NCI-H146 (cell line): ENCODE results near the gene TMEM130.
"Not testable (repeated sequence)": the region's sequence is repeated elsewhere in the genome, so short reads cannot be mapped to it uniquely, and the experiment has no call there.

ENCODE experiments used
- DNase-seq: peaks from one replicate; lab custom pipeline; 2025; lab: John Stamatoyannopoulos, UW

Gene TMEM130

DNA sequence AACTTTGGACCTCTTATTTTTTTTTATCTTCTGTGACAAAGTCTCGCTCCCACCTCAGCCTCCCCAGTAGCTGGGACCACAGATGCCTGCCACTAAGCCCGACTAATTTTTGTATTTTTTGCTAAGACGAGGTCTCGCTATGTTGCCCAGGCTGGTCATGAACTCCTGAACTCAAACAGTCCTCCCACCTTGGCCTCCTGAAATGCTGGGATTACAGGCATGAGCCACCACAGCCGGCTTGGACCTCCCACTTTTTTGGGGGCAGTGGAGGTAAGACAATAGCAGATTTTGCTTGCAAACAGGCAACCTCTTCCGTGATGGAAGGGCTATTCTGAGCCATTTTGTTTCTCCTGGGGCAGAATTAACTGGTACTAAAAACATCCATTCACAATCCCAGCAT, 7.3 kb upstream of the TMEM130 start:
- DNase-seq, result no peak

DNA sequence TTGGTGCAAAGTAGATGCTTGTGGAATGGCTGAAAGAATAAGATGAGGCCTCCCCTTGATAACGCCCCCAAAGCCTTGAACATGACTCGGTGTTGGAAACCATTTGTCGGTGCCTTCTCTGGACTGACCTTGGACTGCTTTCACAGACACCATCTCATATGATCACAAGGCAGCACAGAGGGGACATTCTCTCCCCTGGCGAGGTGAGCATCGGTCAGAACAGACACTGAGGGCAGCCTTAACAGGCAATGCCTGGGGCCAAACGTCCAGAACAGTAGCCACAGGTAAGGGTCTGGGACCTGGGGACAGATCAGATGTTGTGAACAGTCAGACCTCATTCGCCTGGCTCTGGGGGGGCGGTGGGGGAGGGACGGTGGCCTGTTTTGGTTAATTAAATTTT, 5.7 kb upstream of the TMEM130 start:
- no peak for DNase-seq

DNA sequence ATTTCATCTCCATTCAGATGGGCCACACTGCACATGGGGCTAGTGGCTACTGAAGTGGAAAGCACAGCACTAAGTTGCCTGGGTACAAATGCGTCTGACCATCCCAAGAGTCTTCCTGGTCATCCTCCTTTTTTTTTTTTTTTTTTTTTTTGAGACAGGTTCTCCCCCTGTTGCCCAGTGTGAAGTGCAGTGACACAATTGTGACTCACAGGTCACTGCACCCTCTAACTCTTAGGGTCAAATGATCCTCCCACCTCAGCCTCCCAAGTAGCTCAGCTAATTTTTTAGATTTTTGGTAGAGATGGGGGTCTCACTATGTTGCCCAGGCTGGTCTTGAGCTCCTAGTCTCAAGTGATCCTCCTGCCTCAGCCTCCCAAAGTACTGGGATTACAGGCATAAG, 5.1 kb upstream of the TMEM130 start:
- no peak for DNase-seq

DNA sequence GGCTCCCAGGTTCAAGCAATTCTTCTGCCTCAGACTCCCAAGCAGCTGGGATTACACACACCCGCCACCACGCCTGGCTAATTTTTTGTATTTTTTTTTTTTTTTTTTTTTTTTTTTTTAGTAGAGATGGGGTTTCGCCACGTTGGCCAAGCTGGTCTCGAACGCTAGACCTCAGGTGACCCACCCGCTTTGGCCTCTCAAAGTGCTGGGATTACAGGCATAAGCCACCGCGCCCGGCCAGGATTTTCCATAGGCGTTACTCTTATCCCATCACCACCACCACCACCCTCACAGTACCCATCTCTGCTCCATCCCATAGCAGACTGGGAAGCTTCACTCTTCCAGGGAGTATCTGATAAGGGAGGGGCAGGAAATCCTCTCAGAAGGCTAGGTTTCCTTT, 3.8 kb upstream of the TMEM130 start:
- DNase-seq, result not testable (repeated sequence)

DNA sequence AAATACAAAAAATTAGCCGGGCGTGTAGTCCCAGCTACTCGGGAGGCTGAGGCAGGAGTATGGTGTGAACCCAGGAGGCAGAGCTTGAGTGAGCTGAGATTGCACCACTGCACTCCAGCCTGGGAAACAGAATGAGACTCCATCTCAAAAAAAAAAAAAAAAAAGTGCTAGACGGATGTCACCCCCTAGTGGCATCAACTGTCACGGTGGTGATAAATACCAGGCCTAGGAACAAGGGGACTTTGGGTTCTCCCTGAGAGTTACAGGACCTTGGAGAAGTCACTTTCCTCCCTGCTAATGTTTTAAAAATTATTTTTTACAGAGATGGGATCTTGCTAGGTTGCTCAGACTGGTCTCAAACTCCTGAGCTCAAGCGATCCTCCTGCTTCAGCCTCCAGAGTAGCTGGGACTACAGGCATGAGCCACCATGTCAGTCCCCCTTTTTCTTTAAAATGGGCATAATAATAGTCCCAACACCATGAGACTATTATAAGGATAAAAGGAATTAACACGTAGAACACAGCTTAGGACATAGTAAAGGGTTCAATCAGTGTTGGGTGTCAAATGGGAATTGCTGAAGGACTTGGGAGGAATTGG, 2.6 kb upstream of the TMEM130 start:
- DNase-seq, result peak; percentile 41

DNA sequence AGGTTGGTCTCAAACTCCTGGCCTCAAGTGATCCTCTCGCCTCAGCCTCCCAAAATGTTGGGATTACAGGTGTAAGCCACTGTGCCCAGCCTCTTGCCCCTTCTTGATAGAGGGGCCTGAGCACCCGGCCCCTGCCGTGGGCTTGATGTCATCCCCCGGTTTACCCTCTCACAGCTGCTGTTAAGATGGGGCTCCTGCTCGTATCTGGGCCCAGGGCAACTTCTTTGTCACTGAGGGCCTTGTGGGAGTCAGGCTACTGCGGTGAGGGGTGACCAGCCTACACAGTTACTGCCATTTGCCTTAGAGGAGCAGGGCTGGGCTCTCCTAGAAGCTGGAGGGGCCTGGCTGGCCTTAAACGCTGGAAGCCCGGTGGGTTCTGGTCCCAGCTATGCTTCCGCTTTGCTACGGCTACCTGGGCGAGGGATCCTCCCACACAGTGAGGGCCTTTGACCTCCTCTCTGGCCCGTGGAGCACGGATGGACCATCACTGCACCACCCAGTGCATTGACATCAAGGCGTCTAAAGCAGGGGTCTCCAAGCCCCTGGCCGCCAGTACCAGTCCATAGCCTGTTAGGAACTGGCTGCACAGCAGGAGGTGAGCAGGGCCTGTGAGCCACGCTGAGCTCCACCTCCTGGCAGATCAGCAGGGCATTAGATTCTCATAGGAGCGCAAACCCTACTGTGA, 1.1 kb upstream of the TMEM130 start:
- peak; percentile 13 for DNase-seq

DNA sequence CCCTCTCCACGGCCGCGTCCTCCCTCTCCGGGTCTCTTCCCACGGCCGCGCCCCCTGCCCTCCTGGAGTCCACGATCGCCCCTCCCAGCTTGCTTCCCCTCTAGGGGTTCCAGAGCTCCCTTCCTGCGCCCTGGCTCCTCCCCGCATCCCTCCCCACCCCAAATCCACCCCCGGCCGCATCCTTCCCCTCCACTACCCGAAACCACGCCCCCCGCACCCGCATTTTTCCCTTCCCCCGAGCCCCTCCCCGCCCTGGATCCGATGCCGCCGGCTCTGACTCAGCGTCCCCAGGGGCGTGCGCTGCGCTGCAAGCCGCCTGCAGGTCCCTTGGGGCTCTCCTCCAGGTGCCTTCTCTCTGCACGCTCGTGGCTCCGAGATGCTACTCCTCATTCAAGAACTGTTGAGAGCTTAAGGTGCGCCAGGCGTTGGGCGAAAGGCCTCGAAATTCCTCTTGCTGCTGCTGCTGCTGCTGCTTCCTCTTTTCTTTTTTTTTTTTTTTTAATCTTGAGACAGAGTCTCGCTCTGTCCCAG, 372 bp upstream of the TMEM130 start:
- DNase-seq, result peak; percentile 20

DNA sequence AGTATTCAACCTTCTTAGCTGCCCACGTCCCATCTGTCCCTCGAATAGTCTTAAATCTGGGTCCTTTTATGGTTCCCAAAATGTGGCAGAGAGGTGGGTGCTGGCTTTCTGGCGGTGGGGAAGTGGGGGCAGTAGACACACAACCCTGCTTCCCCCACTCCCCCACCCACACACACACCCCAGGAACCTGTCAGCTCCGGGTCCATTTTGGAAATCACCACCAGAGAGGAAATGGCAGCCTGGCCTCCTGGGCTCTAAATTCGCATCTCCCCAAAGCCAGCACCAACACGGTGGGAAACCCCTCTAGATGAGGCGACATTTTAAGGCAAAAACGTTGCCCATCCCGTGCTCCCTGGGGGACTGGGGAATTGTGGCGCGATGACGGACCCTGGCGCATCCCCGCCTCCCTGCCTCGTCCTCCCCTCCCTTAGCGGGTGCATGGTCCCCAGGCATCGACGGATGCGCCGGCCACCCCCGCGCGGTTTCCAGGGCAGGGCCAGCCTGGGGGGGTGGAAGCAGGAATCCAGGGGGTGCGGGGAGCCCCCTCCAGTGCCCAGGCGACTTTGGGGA, 702 bp downstream of the TMEM130 start:
- DNase-seq, result no peak

DNA sequence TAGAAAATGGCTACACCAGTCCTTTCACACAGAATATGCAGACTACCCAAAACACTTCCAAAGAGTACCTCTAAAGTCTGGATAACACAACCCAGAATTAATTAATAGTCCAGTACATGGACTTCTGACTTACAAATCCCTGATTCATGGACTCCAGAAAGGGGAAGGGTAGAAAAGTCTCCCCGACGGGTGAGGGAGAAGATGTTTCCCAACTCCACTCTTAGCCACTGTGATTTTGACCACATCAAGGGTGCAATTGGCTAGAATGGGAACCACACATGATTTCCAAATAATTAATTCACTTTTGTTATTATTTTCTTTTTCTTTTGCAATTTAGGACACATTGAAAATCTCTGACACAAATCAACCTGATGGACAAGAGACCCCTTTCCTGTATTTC, 1.4 kb downstream of the TMEM130 start:
- DNase-seq, result no peak

DNA sequence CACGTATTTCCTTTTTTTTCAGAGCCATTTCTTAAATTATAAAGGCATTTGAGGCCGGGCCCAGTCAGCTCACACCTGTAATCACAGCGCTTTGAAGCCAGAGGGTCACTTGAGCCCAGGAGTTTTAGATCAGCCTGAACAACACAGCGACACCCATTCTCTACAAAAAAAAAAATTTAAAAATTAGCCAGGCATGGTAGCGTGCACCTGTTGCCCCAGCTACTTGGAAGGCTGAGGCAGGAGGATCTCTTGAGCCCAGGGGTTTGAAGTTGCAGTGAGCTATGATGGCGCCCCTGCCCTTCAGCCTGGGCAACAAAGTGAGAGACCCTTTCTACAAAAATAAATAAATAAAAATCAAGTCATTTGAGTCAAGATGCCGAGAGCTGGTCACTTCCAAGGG, 3.0 kb downstream of the TMEM130 start:
- no peak for DNase-seq

DNA sequence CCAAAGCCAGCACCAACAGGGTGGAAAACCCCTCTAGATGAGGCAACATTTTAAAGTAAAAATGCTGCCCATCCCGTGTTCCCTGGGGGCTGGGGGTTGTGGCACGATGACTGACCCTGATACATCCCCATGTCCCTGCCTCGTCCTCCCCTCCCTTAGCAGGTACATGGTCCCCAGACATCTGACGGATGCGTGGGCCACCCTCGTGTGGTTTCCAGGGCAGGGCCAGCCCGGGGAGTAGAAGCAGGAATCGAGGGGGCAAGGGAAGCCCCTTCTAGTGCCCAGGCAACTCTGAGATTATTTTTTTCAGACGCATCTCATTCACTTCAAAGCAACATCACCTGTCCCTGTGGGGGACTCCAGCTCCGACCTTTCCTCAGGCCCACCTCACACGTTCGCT, 3.5 kb downstream of the TMEM130 start:
- DNase-seq, result no peak

DNA sequence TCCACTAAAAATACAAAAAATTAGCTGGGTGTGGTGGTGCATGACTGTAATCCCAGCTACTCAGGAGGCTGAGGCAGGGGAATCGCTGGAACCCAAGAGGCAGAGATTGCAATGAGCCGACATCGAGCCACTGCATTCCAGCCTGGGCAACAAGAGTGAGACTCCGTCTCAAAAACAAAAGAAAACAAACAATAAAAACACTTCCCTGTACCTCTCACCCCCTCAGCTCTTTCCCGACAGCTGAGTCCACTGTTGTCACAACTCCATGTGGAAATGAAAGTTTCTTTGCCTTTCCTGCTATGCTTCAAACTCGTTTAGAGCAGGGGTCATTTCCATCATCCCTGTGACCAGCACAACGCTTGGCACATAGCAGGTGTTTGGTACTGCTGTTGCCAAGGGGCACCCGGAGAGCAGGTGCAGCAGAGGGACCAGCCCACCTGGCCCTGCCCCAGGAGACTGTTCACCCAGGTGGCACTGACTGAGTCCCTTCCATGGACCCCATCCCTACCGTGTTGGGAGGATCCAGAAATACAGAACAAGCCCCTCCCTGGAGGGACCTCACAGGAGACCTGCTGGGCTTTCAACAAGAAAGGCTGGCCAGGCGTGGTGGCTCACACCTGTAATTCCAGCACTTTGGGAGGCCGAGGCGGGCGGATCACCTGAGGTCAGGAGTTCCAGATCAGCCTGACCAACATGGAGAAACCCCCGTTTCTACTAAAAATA, 4.9 kb downstream of the TMEM130 start:
- DNase-seq, result no peak

DNA sequence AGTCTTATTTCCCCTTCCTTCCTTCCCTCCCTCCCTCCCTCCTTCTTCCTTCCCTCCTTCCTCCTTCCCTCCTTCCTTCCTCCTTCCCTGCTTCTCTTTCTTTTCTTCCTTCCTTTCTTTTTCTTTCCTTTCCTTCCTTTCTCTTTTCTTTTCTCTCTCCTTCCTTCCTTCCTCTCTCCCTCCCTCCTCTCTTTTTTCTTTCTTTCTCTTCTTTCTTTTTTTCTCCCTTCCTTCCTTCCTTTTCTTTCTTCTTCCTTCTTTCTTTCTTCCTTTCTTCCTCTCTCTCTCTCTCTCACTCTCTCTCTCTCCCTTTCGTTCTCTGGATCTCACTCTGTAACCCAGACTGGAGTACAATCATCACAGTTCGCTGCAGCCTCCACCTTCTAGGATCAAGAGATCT, 6.2 kb downstream of the TMEM130 start:
- DNase-seq, result no peak

DNA sequence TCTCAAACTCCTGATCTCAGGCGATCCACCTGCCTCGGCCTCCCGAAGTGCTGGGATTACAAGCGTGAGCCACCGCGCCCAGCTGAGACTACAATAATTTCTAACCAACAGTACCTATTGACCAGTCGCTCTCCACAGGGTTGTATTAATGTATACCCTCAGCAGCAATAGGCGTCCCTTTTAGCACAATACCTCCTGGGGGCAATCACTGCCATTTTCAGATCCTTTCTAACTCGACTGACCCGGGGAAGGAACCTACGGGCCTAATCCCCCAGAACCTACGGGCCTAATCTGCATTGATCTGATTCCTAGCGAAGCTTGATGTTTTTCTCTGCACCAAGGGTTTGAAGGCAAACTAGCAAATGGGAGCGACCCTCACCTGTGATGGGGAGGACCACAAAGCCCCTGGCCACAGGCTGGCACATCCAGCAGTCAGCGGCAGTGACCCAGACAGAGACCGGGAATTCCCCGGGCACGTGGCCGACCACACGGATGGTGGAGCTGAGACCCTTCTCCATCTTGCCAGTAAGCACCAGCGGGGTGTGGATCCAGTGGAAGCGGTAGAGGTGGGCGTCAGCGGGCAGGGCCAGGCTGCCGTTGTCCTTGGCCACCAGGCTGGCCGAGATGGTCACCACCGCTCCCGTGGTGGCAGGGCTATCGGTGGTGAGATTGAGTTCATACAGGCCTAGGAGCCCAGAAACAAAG, 6.9 kb downstream of the TMEM130 start:
- no peak for DNase-seq

DNA sequence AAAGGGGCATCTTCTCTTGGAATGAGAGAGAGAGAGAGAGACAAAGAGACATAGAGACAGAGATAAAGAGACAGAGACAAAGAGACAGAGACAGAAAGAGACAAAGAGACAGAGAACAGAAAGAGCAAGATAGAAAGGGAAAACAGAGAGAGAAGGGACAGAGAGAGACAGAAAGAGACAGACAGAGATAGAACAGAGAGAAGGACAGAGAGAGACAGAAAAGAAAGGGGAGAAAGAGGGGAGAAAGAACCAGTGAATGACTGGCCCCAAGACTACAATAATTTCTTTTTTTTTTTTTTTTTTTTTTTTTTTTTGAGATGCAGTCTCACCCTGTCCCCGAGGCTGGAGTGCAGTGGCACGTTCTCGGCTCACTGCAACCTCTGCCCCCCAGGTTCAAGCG, 7.6 kb downstream of the TMEM130 start:
- no peak for DNase-seq

DNA sequence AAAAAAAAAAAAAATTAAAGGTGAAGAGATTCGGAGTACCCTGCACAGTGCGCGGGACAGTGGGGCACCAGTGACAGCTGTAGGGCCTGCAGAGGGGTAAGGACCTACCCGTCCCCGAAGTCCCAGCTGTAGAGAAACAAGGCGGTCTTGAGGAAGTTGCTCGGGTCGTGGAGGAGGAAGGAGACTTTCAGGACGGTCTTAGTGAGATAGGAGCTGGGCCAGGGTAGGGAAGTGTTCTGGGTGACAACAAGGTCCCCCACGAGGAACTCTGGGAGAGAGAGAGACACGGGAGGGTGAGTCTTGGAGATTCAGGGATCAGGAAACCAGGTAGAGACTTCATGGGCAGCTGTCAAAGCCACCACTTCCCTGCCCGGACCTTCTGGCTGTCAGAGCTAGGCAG, 9.7 kb downstream of the TMEM130 start:
- no peak for DNase-seq

DNA sequence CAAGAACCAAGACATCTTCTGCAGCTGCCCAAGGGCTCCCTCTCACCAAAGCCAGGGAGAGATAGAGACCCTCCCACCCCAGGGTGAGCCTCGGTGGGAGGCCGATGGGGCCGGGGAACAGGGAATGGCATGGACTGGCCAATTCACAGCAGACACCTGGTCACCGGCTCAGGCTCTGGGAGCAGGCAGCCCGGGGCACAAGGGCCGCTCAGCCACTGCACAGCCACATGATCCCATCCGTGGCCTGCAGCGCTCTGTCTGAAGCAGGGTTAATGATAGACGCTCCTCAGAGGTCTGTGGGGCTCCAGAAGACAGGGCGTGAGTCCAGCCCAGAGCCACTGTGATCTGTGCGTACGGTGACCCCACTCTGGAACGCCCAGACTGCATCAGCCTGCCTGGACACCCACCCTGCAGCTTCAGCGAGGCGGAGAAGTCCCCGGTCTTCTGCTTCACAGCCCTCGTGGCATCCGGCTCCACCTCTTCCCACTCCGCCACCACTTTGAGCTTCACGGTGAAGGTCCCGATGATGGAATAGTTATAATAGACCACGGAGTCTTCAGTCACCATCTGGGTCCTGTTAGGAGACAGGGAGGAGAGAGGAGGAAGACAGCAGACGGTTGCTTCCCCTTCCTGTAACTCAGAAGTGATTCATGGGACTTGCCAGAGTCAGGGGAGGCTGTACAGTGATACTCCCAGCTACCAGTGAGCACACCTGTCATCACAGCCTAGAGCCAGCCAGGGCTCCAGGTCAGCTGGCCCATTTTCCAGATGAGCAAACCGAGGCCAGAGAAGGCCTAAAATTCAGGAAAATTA, 14.0 kb downstream of the TMEM130 start:
- no peak for DNase-seq

DNA sequence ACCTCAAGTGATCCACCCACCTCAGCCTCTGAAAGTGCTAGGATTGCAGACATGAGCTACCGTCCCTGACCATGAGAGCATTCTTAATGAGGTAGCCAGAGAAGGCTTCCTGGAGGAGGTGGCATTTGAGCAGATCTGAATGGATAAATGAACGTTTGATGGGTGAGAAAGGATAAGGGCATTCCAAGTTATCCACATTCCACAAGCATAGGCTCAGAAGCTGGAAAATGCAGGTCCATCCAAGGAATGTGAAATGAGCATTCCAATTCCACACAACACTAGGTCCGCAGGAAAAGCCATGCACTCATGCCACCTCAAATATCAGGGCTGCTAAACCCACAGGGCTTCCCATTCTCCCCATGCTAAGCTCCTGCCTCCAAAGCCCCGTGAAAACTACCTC, 17.0 kb downstream of the TMEM130 start:
- DNase-seq, result no peak

DNA sequence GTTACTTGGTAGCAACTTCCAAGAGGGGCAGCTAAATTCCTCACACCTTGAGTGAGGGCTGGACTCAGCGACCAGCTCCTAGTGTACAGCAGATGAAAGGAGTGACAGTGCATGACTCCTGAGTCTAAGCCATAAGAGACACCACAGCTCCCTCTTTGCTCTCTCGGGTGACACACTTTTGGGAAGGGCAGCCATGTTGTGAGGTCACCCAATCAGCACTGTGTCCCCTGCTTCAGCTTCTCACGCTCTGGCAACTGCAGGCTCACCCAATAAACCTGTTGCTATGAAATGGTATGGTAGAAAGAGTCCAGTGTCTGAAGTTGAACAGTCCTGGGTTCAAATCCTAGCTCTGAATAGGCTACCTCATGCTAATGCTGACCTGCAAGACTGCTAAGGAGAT, 20.9 kb downstream of the TMEM130 start:
- no peak for DNase-seq

DNA sequence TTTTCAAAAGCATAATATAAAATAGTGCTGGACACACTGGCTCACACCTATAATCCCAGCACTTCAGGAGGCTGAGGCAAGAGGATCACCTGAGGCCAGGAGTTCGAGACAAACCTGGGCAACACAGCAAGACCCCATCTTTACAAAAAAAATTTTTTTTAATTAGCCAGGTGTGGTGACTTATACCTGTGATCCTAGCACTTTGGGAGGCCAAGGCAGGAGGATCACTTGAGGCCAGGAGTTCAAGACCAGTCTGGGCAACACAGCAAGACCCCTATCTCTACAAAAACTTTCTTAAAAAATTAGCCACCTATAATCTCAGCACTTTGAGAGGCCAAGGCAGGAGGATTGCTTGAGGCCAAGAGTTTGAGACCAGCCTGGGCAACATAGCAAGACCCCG, 27.3 kb downstream of the TMEM130 start:
- DNase-seq, result not testable (repeated sequence)
